Transverse colon (tissue), 4 donors: Measurements from ENCODE around the gene MPEG1.

Source experiments
- CTCF ChIP-seq, 5 experiments: fragments of 200-600 bp in 3 of 5; fragments of 450-650 bp in 2 of 5; sonication (generic) in 3 of 5; IDR thresholded peaks; 1 replicate in 2 of 5; 2 replicates in 3 of 5; pipeline ENCODE4 v1.5.1; 2016 to 2017; ENCODE audit warnings: antibody characterized with exemption in 5 of 5, inconsistent platforms in 3 of 5, mild to moderate bottlenecking in 2 of 5, moderate library complexity in 1 of 5
- EP300 ChIP-seq: sonication (generic); formaldehyde crosslinking; IDR thresholded peaks from one replicate; pipeline ENCODE4 v1.6.1; 2017; ENCODE audit warnings: antibody characterized with exemption, low read depth
- POLR2AphosphoS5 ChIP-seq, 3 donors: sonication (generic); formaldehyde crosslinking; IDR thresholded peaks; one replicate each; pipeline ENCODE4 v1.6.1; 2016; ENCODE audit warnings: antibody characterized with exemption in 3 of 3

GRCh38 chr11:59200423-59200746 is 12.3 kb downstream of the MPEG1 start:
- no peak for TF ChIP-seq CTCF (IDR thresholded peaks at IDR 0.05)
- no peak for TF ChIP-seq POLR2AphosphoS5 (IDR thresholded peaks at IDR 0.05)
- no peak for TF ChIP-seq EP300
